OCI-LY7 (cell line): ENCODE measurements around the gene KIF13A. TPM values are rescaled to one million over a fixed set of nuclear protein-coding genes. Genes with fewer than 3 reads are reported as not detected.

ENCODE experiments used
- BruUV-seq: library from RNA; stranded (reverse); fragments of 400-500 nt; replicated peaks from 2 replicates; lab custom pipeline; 2021; lab: Mats Ljungman, UMichigan
- CTCF ChIA-PET: fragments of 300-600 bp; sonication (Branson Sonifier 250); formaldehyde crosslinking; loops from one replicate; lab custom pipeline; 2022; ENCODE audit warnings: antibody characterized with exemption; ENCODE audit not compliant: unreplicated experiment; lab: Charles Lee
- POLR2A ChIA-PET: fragments of 300-600 bp; sonication (Branson Sonifier 250); formaldehyde crosslinking; loops from one replicate; lab custom pipeline; 2022; ENCODE audit warnings: antibody characterized with exemption; lab: Charles Lee
- DNase-seq: peaks from one replicate; pipeline ENCODE4 v3.0.0-alpha.2; 2015; ENCODE audit warnings: low spot score
- H2AFZ ChIP-seq: fragments of 200-600 bp; sonication (generic), shearing (Covaris generic); 2 replicates; pipeline ENCODE4 v1.6.1; 2014; ENCODE audit warnings: mild to moderate bottlenecking, antibody characterized with exemption, low read length, moderate library complexity
- H3K27ac ChIP-seq: fragments of 200-600 bp; sonication (generic); 2 replicates; pipeline ENCODE4 v1.5.1; 2014; ENCODE audit warnings: mixed run types, low read depth, mild to moderate bottlenecking, moderate library complexity, low read length, inconsistent platforms; ENCODE audit not compliant: poor library complexity, severe bottlenecking
- H3K36me3 ChIP-seq: fragments of 200-600 bp; sonication (generic); 2 replicates; pipeline ENCODE4 v1.6.1; 2014; ENCODE audit warnings: mild to moderate bottlenecking, antibody characterized with exemption, low read length, moderate library complexity, mixed read lengths; ENCODE audit not compliant: insufficient read depth
- H3K4me1 ChIP-seq: fragments of 200-600 bp; sonication (generic); 2 replicates; pipeline ENCODE4 v1.5.1; 2014; ENCODE audit warnings: mild to moderate bottlenecking, low read length; ENCODE audit not compliant: insufficient read depth, poor library complexity, severe bottlenecking
- H3K4me2 ChIP-seq: fragments of 200-600 bp; sonication (generic); 2 replicates; pipeline ENCODE4 v1.6.1; 2014; ENCODE audit warnings: mild to moderate bottlenecking, low read length
- H3K4me3 ChIP-seq: fragments of 200-600 bp; sonication (generic); 2 replicates; pipeline ENCODE4 v1.5.1; 2014; ENCODE audit warnings: mild to moderate bottlenecking, low read depth, low read length; ENCODE audit not compliant: poor library complexity, severe bottlenecking
- H3K79me2 ChIP-seq: fragments of 200-600 bp; sonication (generic); 2 replicates; pipeline ENCODE4 v1.6.1; 2016; ENCODE audit warnings: low read depth, mild to moderate bottlenecking, low read length, moderate library complexity, mixed read lengths; ENCODE audit not compliant: insufficient read depth
- H3K9me2 ChIP-seq: fragments of 200-600 bp; sonication (generic); 2 replicates; pipeline ENCODE4 v1.6.1; 2016; ENCODE audit warnings: mild to moderate bottlenecking, low read length, mixed read lengths; ENCODE audit not compliant: insufficient read depth
- H3K9me3 ChIP-seq: fragments of 200-600 bp; sonication (generic); 2 replicates; pipeline ENCODE4 v1.6.1; 2014; ENCODE audit warnings: mild to moderate bottlenecking, mixed run types, low read length, mixed read lengths
- H4K20me1 ChIP-seq: fragments of 200-600 bp; sonication (generic); 2 replicates; pipeline ENCODE4 v1.6.1; 2014; ENCODE audit warnings: mild to moderate bottlenecking, antibody characterized with exemption, low read length, moderate library complexity, mixed read lengths; ENCODE audit not compliant: insufficient read depth
- CTCF ChIP-seq: fragments of 200-600 bp; sonication (generic); conservative IDR thresholded peaks from 2 replicates; pipeline ENCODE4 v1.5.1; 2014; ENCODE audit warnings: mild to moderate bottlenecking, antibody characterized with exemption, low read length, moderate library complexity, mixed read lengths
- EZH2phosphoT487 ChIP-seq: fragments of 200-600 bp; sonication (generic); IDR thresholded peaks from 2 replicates; pipeline ENCODE4 v1.6.1; 2018; ENCODE audit warnings: low read depth, borderline replicate concordance, mild to moderate bottlenecking, mixed run types, antibody characterized with exemption, low read length, moderate library complexity, mixed read lengths
- intact Hi-C: fragments of 100-400 bp; cut with micrococcal nuclease; formaldehyde crosslinking; loops from one replicate; pipeline ENCODE4 v1.10.0; 2022; ENCODE audit not compliant: unreplicated experiment
- total RNA-seq, 2 experiments: library from RNA; depleted of rRNA in 1 of 2; stranded (reverse); fragments of >200 nt in 1 of 2; shearing (Covaris generic) in 1 of 2; gene quantifications; 2 replicates each; pipeline ENCODE4 v1.2.3, GENCODE V29; 2014 to 2022

Gene KIF13A
- total RNA-seq, 2 experiments from 2014 or later: 1.5 TPM; not detected in 1

DNA sequence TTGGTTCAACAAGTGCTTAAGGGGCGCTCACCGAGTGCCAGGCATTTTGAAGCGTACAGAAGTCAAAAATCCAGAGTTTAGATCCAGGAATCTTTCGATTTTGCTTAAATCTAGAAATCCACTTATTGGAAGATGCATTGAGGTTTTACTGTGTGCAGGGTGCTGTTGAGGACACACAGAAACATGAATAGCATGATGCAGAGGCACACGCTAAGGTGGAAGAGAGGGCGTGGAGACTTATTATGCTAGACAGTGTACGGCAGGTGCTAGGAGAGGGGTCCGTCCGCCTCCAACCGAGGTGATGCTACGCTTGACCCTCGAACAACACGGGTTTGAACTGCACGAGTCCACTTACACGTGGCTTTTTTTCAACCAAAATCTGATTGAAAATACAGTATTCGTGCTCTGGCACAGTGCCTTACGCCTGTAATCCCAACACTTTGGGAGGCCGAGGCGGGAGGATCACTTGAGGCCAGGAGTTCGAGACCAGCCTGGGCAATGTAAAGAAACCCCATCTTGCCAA, 1.0 kb upstream of the KIF13A start:
- Histone ChIP-seq H3K9me3 (no peaks in the 10 kb centered on the region), H2AFZ (peak overlapping the region; percentile 89), H3K4me3 (peak overlapping the region; percentile 67), H4K20me1 (no peaks in the 10 kb centered on the region), H3K79me2 (no peaks in the 10 kb centered on the region), H3K9me2 (no peaks in the 10 kb centered on the region), H3K36me3 (no peaks in the 10 kb centered on the region), H3K4me1 (peaks cover 6% of the 10 kb centered on the region), H3K27ac (no peak overlapping the region), H3K4me2 (peak overlapping the region; percentile 87)
- no TSS peak for BruUV-seq
- ChIA-PET POLR2A (no interaction called here), CTCF (no interaction called here)
- intact Hi-C loops: no loop called here
- DNase-seq: no peak
- TF ChIP-seq EZH2phosphoT487: no peak
- TF ChIP-seq CTCF: no peak

- H3K79me2 ChIP-seq: no peaks in the 10 kb centered on the region
- ChIA-PET CTCF (no interaction called here), POLR2A (interaction anchor here (0.6 kb wide), 1 partner anchor 265 kb away, joined by 3 read pairs; no protein-coding TSS in a partner anchor)
- peak overlapping the region; percentile 89 for H2AFZ ChIP-seq
- BruUV-seq: no TSS peak
- H3K9me2 ChIP-seq: no peaks in the 10 kb centered on the region
- H3K4me1 ChIP-seq: peaks cover 6% of the 10 kb centered on the region
- H3K4me3 ChIP-seq: peak overlapping the region; percentile 67
- no peaks in the 10 kb centered on the region for H3K36me3 ChIP-seq
- H3K27ac ChIP-seq: no peak overlapping the region
- H3K4me2 ChIP-seq: peak overlapping the region; percentile 87
- H3K9me3 ChIP-seq: no peaks in the 10 kb centered on the region
- peak; percentile 67 for DNase-seq
- H4K20me1 ChIP-seq: no peaks in the 10 kb centered on the region
- intact Hi-C loops: no loop called here
- TF ChIP-seq CTCF (peak; percentile 27; the same call in 1 of the 2 replicates), EZH2phosphoT487 (no peak)
These were observed 424 bp upstream of the KIF13A start for GRCh38 chr6:17987697-17988421.
